Parathyroid adenoma (tissue), 2 donors: ENCODE measurements around the gene RBM15B.
A peak's percentile ranks its signal among the peaks of the same experiment; 100 is the strongest.

ENCODE experiments used
- H2AFZ ChIP-seq: fragments of 300-600 bp; sonication (generic); one replicate; pipeline ENCODE4 v1.7.0; 2017; ENCODE audit warnings: antibody characterized with exemption, mild to moderate bottlenecking
- H3K27ac ChIP-seq: fragments of 300-600 bp; sonication (generic); one replicate; pipeline ENCODE4 v1.7.0; 2017
- H3K27me3 ChIP-seq: fragments of 300-600 bp; sonication (generic); one replicate; pipeline ENCODE4 v1.7.0; 2017; ENCODE audit warnings: low read length; ENCODE audit not compliant: control insufficient read depth, insufficient read depth
- H3K36me3 ChIP-seq: fragments of 300-600 bp; sonication (generic); one replicate; pipeline ENCODE4 v1.7.0; 2017; ENCODE audit warnings: low read length; ENCODE audit not compliant: control insufficient read depth, insufficient read depth
- H3K4me1 ChIP-seq: fragments of 300-600 bp; sonication (generic); one replicate; pipeline ENCODE4 v1.7.0; 2017; ENCODE audit warnings: control low read depth
- H3K4me2 ChIP-seq: fragments of 300-600 bp; sonication (generic); one replicate; pipeline ENCODE4 v1.7.0; 2017; ENCODE audit warnings: low read length
- H3K4me3 ChIP-seq: fragments of 300-600 bp; sonication (generic); one replicate; pipeline ENCODE4 v1.7.0; 2017; ENCODE audit warnings: low read depth, low read length
- H3K79me2 ChIP-seq: fragments of 300-600 bp; sonication (generic); one replicate; pipeline ENCODE4 v1.7.0; 2017; ENCODE audit warnings: control low read depth
- H3K9ac ChIP-seq: fragments of 300-600 bp; sonication (generic); one replicate; pipeline ENCODE4 v1.7.0; 2017; ENCODE audit warnings: mild to moderate bottlenecking
- H3K9me3 ChIP-seq: fragments of 300-600 bp; sonication (generic); one replicate; pipeline ENCODE4 v1.7.0; 2017; ENCODE audit warnings: low read length; ENCODE audit not compliant: control insufficient read depth
- TF ChIP-seq, protein P1 (sequence below): fragments of 300-600 bp; sonication (generic); IDR thresholded peaks from one replicate; pipeline ENCODE4 v1.7.0; 2017; ENCODE audit warnings: antibody characterized with exemption, mild to moderate bottlenecking
- donor health status: primary hyperparathyroidism.

RBM15B gene

DNA sequence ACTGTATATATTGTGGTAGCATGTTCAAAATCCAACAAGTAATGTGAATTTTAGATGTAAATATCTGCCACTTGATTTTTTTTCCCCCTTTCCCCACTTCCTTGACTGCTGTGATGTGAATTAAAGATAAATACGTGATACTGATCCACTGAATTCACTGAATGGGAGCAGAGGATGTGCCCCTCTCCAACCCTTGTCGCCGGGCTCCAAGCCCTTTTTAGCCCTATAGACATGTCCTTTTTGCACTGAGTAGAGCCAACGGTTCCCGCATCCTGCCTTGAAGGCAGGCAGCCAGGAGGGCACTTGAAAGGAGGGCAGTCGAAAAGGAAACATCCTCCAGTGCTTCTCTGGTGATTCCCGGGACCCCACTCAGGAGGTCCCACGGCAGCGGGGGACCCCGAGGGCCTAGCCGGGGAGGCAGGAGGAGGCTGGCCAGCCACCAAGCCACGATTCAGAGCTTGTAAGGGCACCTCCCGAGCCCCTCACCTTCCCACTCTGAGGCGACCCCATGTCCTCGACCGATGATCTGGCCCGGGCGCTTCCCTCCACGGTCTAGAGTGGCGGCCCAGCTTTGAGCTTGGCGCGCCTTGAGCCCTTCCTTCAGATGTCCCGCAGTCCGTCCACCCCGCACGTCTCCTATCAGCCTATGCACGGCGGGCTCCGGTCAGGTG is 6.9 kb upstream of the RBM15B start:
- H3K4me2 ChIP-seq = peak overlapping the region; percentile 93
- H3K9ac ChIP-seq = peak overlapping the region; percentile 88
- no peaks in the 10 kb centered on the region for H3K27me3 ChIP-seq
- peak overlapping the region; percentile 85 for H3K27ac ChIP-seq
- H3K36me3 ChIP-seq = no peaks in the 10 kb centered on the region
- H3K4me1 ChIP-seq = peaks cover 23% of the 10 kb centered on the region
- peaks cover 3% of the 10 kb centered on the region for H3K79me2 ChIP-seq
- no peaks in the 10 kb centered on the region for H3K9me3 ChIP-seq
- H2AFZ ChIP-seq = peak overlapping the region; percentile 80
- TF ChIP-seq, protein P1, sequence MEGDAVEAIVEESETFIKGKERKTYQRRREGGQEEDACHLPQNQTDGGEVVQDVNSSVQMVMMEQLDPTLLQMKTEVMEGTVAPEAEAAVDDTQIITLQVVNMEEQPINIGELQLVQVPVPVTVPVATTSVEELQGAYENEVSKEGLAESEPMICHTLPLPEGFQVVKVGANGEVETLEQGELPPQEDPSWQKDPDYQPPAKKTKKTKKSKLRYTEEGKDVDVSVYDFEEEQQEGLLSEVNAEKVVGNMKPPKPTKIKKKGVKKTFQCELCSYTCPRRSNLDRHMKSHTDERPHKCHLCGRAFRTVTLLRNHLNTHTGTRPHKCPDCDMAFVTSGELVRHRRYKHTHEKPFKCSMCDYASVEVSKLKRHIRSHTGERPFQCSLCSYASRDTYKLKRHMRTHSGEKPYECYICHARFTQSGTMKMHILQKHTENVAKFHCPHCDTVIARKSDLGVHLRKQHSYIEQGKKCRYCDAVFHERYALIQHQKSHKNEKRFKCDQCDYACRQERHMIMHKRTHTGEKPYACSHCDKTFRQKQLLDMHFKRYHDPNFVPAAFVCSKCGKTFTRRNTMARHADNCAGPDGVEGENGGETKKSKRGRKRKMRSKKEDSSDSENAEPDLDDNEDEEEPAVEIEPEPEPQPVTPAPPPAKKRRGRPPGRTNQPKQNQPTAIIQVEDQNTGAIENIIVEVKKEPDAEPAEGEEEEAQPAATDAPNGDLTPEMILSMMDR = no peak
- peak overlapping the region; percentile 97 for H3K4me3 ChIP-seq

- Histone ChIP-seq H3K4me2 (peak within 1 kb of the TSS; percentile 93), H3K4me1 (peaks cover 27% of the 10 kb centered on the region), H3K79me2 (peaks cover 3% of the 10 kb centered on the region), H3K27ac (peak within 1 kb of the TSS; percentile 85), H2AFZ (peak within 1 kb of the TSS; percentile 80), H3K36me3 (no peaks in the 10 kb centered on the region), H3K27me3 (no peaks in the 10 kb centered on the region), H3K9ac (peak within 1 kb of the TSS; percentile 88), H3K9me3 (no peaks in the 10 kb centered on the region), H3K4me3 (peak within 1 kb of the TSS; percentile 97)
- TF ChIP-seq, protein P1 = no peak
These were observed 6.2 kb upstream of the RBM15B start, which contains the start of gene MANF for GRCh38 chr3:51384726-51385473. MANF (plus strand) TSS chr3:51385291; CDS start chr3:51385343, 52 bp downstream.

DNA sequence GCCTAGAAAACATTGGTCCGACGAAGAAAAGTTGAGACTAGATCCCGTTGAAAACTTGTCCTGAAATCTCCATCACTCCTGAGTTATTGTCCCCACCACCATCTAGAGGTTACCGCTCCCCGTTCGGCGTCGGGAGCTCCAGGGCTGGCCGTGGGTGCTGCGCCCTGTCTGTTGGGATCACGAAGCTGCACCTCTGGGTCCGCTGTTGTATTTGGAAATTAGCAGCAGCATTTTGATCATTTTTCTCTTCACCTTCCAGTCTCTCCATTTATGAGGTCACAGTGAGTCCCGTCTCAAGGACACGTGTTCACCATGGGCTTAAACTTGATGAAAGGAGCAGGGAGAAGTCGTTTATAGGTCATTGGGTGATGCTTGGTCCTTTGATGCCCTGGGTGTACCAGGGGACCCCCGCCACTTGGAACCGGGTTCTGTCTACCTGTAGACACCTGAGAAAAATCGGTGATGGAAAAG is 5.4 kb upstream of the RBM15B start:
- no peaks in the 10 kb centered on the region for H3K9me3 ChIP-seq
- peaks cover 3% of the 10 kb centered on the region for H3K79me2 ChIP-seq
- TF ChIP-seq, protein P1 = no peak
- no peak overlapping the region for H3K9ac ChIP-seq
- H3K27me3 ChIP-seq = no peaks in the 10 kb centered on the region
- peak overlapping the region; percentile 71 for H3K4me2 ChIP-seq
- H3K4me1 ChIP-seq = peaks cover 29% of the 10 kb centered on the region
- no peaks in the 10 kb centered on the region for H3K36me3 ChIP-seq
- H2AFZ ChIP-seq = peak overlapping the region; percentile 80
- H3K27ac ChIP-seq = peak overlapping the region; percentile 85
- H3K4me3 ChIP-seq = peak overlapping the region; percentile 97

DNA sequence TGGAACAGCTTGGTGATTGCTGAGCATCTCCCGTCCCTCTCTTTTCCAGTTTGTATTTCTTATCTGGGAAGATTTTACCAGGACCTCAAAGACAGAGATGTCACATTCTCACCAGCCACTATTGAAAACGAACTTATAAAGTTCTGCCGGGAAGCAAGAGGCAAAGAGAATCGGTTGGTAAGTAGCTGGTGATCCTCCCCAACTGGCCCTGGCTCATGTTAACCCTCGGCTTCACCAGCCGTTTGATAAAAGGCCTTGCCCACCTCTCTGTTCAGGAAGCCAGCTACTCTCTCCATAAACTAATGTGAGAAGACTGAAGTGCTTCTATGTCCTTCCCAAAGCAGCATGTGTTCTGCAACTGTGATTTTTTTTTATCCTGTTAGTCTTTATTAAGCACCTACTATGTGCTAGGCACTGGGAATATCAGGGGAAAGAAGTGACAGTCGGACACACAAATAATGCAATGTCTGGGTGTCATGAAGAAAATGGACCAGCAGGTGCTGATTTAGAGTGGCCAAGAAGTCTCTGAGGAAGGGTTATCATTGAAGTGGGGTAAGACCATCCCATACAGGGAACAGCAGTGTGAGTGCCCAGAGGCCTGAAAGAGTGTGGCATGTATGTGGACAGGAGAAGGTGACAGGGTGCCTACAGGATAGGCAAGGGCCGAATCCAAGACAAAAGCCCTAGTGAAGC is 4.8 kb upstream of the RBM15B start:
- Histone ChIP-seq H2AFZ (no peak overlapping the region), H3K9me3 (no peaks in the 10 kb centered on the region), H3K9ac (no peak overlapping the region), H3K36me3 (no peaks in the 10 kb centered on the region), H3K4me2 (peak overlapping the region; percentile 71), H3K4me1 (peaks cover 30% of the 10 kb centered on the region), H3K4me3 (peak overlapping the region; percentile 97), H3K79me2 (peaks cover 3% of the 10 kb centered on the region), H3K27ac (no peak overlapping the region), H3K27me3 (no peaks in the 10 kb centered on the region)
- TF ChIP-seq, protein P1 = no peak
